OCI-LY1 (cell line): ENCODE results near the gene SIRPA.

Experiments used
- H2AFZ ChIP-seq: fragments of 200-600 bp; sonication (generic), shearing (Covaris generic); 2 replicates; pipeline ENCODE4 v1.6.0; 2014; ENCODE audit warnings: antibody characterized with exemption, mild to moderate bottlenecking, low read length
- H3F3A ChIP-seq: fragments of 200-600 bp; sonication (generic), shearing (Covaris generic); 2 replicates; pipeline ENCODE4 v1.6.0; 2014; ENCODE audit warnings: mild to moderate bottlenecking, antibody characterized with exemption, low read length, moderate library complexity; ENCODE audit not compliant: insufficient read depth
- H3K27ac ChIP-seq: fragments of 200-600 bp; sonication (generic); 2 replicates; pipeline ENCODE4 v1.5.1; 2014; ENCODE audit warnings: low read length, mixed run types, mild to moderate bottlenecking, low read depth; ENCODE audit not compliant: poor library complexity, severe bottlenecking
- H3K27me3 ChIP-seq: fragments of 200-600 bp; sonication (generic); 2 replicates; pipeline ENCODE4 v1.6.0; 2014; ENCODE audit warnings: antibody characterized with exemption, mild to moderate bottlenecking, low read length, moderate library complexity; ENCODE audit not compliant: insufficient read depth
- H3K36me3 ChIP-seq: fragments of 200-600 bp; sonication (generic); 2 replicates; pipeline ENCODE4 v1.6.1; 2014; ENCODE audit warnings: mild to moderate bottlenecking, antibody characterized with exemption, low read length, moderate library complexity, mixed read lengths; ENCODE audit not compliant: insufficient read depth
- H3K4me1 ChIP-seq: fragments of 200-600 bp; sonication (generic); 2 replicates; pipeline ENCODE4 v1.5.1; 2014; ENCODE audit warnings: mild to moderate bottlenecking, low read length, moderate library complexity; ENCODE audit not compliant: insufficient read depth, severe bottlenecking
- H3K4me2 ChIP-seq: fragments of 200-600 bp; sonication (generic), shearing (Covaris generic); 2 replicates; pipeline ENCODE4 v1.6.1; 2014; ENCODE audit warnings: low read length
- H3K4me3 ChIP-seq: fragments of 200-600 bp; sonication (generic); 2 replicates; pipeline ENCODE4 v1.5.1; 2014; ENCODE audit warnings: low read length, low read depth, mild to moderate bottlenecking, mixed read lengths; ENCODE audit not compliant: poor library complexity, severe bottlenecking
- H3K79me2 ChIP-seq: fragments of 200-600 bp; shearing (Covaris generic); 2 replicates; pipeline ENCODE4 v1.6.1; 2016; ENCODE audit warnings: mixed run types, low read length, mixed read lengths; ENCODE audit not compliant: insufficient read depth
- H3K9ac ChIP-seq: fragments of 200-600 bp; sonication (generic), shearing (Covaris generic); 2 replicates; pipeline ENCODE4 v1.6.1; 2014; ENCODE audit warnings: mild to moderate bottlenecking, low read length, mixed read lengths
- H3K9me2 ChIP-seq: fragments of 200-600 bp; sonication (generic), shearing (Covaris generic); 2 replicates; pipeline ENCODE4 v1.6.1; 2014; ENCODE audit warnings: low read depth, mild to moderate bottlenecking, low read length, mixed read lengths
- H3K9me3 ChIP-seq: fragments of 200-600 bp; shearing (Covaris generic); 2 replicates; pipeline ENCODE4 v1.6.1; 2014; ENCODE audit warnings: low read length, mixed read lengths
- H4K20me1 ChIP-seq: fragments of 200-600 bp; sonication (generic), shearing (Covaris generic); 2 replicates; pipeline ENCODE4 v1.6.0; 2016; ENCODE audit warnings: mild to moderate bottlenecking, low read length; ENCODE audit not compliant: insufficient read depth
- CTCF ChIP-seq: fragments of 200-600 bp; sonication (generic), shearing (Covaris generic); IDR thresholded peaks from 2 replicates; pipeline ENCODE4 v1.5.1; 2017; ENCODE audit warnings: mild to moderate bottlenecking, antibody characterized with exemption, low read length, moderate library complexity, mixed read lengths
- EZH2 ChIP-seq: fragments of 200-600 bp; sonication (generic), shearing (Covaris generic); IDR thresholded peaks from 2 replicates; pipeline ENCODE4 v1.8.0; 2017; ENCODE audit warnings: borderline replicate concordance, mixed run types, mild to moderate bottlenecking, antibody characterized with exemption, low read length, moderate library complexity, mixed read lengths

Gene SIRPA

GRCh38 chr20:1895674-1896483, 672 bp downstream of the SIRPA start:
- H3K4me2 ChIP-seq, result no peak overlapping the region
- H3K9ac ChIP-seq, result no peak overlapping the region
- no peaks in the 10 kb centered on the region for H4K20me1 ChIP-seq
- H3K27ac ChIP-seq, result no peak overlapping the region
- TF ChIP-seq EZH2 (no peak), CTCF (no peak)
- no peaks in the 10 kb centered on the region for H3K79me2 ChIP-seq
- no peaks in the 10 kb centered on the region for H3F3A ChIP-seq
- peaks cover 10% of the 10 kb centered on the region for H3K4me1 ChIP-seq
- H3K9me3 ChIP-seq, result no peaks in the 10 kb centered on the region
- H3K36me3 ChIP-seq, result no peaks in the 10 kb centered on the region
- no peak overlapping the region for H2AFZ ChIP-seq
- no peaks in the 10 kb centered on the region for H3K9me2 ChIP-seq
- H3K27me3 ChIP-seq, result no peaks in the 10 kb centered on the region; the same call in 1 of the 2 replicates
- no peak overlapping the region for H3K4me3 ChIP-seq

DNA sequence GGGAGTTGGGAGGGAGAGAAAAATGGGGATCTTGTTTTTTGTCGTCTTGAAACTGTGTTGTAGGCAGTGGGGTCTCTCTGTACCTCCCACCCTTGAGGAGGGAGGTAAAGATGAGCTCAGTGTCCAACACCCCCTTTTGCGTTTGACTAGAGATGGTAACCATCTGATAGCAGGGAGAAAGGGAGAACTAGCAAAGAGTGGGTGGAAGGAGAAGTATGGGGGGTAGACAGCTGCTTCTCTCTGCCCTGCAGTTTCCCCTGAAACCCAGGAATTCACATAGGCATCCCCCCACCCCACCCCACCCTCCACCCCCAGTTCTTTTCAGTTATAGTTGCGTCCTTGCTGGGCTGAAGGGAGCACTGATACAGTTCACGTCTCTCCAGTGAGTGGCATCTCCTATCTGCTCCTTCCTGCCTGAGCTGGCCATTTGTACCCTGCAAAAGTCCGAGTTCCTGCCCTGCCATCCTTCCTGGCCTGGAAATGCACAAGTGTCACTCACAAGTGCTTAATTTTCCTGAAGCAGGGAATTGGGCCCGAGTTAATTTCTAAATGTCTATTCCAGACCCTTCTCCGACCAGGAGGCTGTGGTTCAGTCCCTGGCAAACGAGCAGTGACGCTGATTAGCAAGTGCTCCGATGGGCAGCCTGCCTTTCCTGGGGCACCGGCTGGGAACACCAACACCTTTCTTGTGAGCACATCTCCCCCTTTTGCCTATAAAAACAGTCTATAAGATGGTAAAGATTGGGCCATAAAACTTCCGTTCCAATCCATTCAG, 1.5 kb downstream of the SIRPA start:
- no peaks in the 10 kb centered on the region for H4K20me1 ChIP-seq
- no peaks in the 10 kb centered on the region; the same call in 1 of the 2 replicates for H3K27me3 ChIP-seq
- TF ChIP-seq EZH2 (no peak), CTCF (no peak)
- H3K27ac ChIP-seq, result no peak overlapping the region
- no peak overlapping the region for H2AFZ ChIP-seq
- no peak overlapping the region for H3K4me2 ChIP-seq
- H3K4me3 ChIP-seq, result no peak overlapping the region
- H3K9ac ChIP-seq, result no peak overlapping the region
- no peaks in the 10 kb centered on the region for H3K36me3 ChIP-seq
- no peaks in the 10 kb centered on the region for H3K9me2 ChIP-seq
- peaks cover 10% of the 10 kb centered on the region for H3K4me1 ChIP-seq
- no peaks in the 10 kb centered on the region for H3F3A ChIP-seq
- H3K9me3 ChIP-seq, result no peaks in the 10 kb centered on the region
- H3K79me2 ChIP-seq, result no peaks in the 10 kb centered on the region

DNA sequence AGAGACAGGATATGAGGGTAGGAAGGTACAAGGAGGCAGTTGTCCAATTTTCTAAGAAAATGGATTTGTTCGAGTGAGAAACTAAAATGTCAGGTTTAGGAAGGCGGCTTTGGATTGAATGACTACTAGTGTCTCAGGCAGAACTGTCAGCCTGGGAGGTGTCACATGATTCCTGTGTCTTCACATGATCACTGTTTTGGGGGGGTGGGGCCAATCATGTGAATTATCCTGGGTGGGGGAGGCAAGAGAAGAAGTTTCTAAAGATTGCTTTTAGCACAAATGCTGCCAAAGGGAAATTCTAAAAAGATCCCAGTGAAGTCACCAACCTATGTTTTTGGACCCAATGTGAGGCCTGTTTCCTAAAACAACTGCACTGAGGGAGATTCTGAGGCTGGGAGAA, 2.3 kb downstream of the SIRPA start:
- peaks cover 10% of the 10 kb centered on the region for H3K4me1 ChIP-seq
- H3K9me3 ChIP-seq, result no peaks in the 10 kb centered on the region
- H3K9ac ChIP-seq, result no peak overlapping the region
- H3K4me3 ChIP-seq, result no peak overlapping the region
- H3K4me2 ChIP-seq, result no peak overlapping the region
- H3F3A ChIP-seq, result no peaks in the 10 kb centered on the region
- no peaks in the 10 kb centered on the region for H3K79me2 ChIP-seq
- no peaks in the 10 kb centered on the region for H3K9me2 ChIP-seq
- no peak overlapping the region for H2AFZ ChIP-seq
- H3K36me3 ChIP-seq, result no peaks in the 10 kb centered on the region
- no peak for TF ChIP-seq EZH2
- TF ChIP-seq CTCF, result no peak
- H3K27ac ChIP-seq, result no peak overlapping the region
- no peaks in the 10 kb centered on the region for H4K20me1 ChIP-seq
- no peaks in the 10 kb centered on the region; the same call in 1 of the 2 replicates for H3K27me3 ChIP-seq
